GM18526 (cell line): ENCODE measurements around the gene ZBTB9.

Experiments used
- POLR2A ChIP-seq: IDR thresholded peaks from 3 replicates; pipeline ENCODE4 v1.6.1; 2011; ENCODE audit not compliant: insufficient read length; ENCODE audit errors: extremely low read depth

ZBTB9 gene

GRCh38 chr6:33438978-33439594, 15.3 kb upstream of the ZBTB9 start:
- no peak for TF ChIP-seq POLR2A

DNA sequence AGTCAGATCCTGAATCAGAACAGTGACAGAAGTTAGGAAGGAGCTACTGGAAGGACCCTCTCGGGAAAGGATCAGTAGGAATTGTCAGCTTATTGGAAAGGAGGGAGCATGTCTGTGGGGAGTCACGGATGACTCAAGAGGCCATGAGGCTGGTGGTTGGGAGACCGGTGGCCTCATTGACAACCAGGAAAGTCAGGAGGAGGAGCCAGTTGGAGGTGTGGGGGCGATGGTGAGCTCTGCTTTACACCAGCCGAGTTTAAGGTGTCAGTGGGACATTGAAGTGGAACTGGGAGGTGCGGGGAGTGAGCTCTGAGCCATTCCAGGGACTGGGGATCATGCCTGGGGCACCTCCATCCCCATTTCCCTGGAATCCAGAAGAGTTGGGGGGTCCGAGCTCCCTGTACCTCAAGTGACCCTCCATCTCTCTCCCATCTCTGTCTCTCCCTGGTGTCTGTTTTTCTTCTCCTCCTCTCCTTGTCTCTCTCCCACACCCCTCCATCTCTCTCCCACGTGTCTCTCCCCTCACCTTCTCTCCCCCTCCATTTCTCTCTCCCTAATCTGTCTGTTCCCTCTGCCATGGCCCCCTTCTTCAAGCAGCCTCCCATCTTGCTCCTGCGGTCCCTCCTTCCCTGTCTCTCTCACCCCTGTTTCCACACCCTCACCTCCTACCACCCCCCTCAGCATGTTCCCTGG, 14.3 kb upstream of the ZBTB9 start:
- TF ChIP-seq POLR2A: no peak

GRCh38 chr6:33440649-33441309, 13.6 kb upstream of the ZBTB9 start:
- TF ChIP-seq POLR2A: no peak

- no peak for TF ChIP-seq POLR2A
Observed at GRCh38 chr6:33441457-33441856, 12.9 kb upstream of the ZBTB9 start.

DNA sequence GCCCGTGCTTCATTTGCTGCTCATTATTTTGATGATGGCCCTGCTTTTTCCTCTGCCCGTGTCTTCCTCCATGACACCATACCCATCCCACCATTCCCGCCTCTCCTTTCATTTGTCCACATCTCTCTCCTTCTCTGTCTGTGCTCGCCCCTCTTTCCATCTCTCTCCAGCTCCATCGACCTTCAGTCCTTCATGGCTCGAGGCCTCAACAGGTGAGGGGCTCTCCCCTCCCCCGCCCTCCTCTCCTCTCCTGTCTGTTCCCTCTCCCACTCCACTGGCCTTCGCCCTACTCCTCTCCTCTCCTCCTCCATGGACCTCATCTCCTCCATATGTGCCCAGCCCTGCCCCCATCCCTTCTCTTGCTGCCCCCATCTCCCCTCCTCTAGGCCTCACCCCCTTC, 12.1 kb upstream of the ZBTB9 start:
- TF ChIP-seq POLR2A: no peak

DNA sequence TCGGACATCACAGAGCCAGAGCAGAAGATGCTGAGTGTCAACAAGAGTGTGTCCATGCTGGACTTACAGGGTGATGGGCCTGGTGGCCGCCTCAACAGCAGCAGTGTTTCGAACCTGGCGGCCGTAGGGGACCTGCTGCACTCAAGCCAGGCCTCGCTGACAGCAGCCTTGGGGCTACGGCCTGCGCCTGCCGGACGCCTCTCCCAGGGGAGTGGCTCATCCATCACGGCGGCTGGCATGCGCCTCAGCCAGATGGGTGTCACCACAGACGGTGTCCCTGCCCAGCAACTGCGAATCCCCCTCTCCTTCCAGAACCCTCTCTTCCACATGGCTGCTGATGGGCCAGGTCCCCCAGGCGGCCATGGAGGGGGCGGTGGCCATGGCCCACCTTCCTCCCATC, 11.4 kb upstream of the ZBTB9 start:
- no peak for TF ChIP-seq POLR2A

DNA sequence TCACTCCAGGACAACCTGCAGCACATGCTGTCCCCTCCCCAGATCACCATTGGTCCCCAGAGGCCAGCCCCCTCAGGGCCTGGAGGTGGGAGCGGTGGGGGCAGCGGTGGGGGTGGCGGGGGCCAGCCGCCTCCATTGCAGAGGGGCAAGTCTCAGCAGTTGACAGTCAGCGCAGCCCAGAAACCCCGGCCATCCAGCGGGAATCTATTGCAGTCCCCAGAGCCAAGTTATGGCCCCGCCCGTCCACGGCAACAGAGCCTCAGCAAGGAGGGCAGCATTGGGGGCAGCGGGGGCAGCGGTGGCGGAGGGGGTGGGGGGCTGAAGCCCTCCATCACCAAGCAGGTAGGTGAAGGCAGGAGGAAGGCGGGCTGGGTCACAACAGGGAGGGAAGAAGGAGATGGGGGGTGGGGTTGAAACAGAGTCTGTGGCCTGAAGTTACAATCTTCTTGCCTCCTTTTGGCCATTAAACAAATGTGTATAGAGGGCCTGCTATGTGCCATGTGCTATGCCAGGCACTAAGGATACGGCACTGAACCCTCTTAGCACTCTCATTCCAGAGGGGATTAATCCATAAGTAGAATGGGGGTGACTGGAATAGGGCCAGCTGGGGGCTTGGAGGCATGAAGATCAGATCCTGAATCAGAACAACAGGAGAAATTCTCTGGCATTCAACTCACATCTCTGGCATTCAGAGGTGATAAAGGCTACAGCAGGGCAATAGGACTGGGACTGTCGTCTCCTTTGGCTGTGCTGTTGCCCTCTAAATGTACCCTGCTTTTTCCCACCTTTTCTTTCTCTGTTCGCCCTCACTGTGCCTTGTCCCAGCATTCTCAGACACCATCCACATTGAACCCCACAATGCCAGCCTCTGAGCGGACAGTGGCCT, 10.5 kb upstream of the ZBTB9 start:
- no peak for TF ChIP-seq POLR2A

DNA sequence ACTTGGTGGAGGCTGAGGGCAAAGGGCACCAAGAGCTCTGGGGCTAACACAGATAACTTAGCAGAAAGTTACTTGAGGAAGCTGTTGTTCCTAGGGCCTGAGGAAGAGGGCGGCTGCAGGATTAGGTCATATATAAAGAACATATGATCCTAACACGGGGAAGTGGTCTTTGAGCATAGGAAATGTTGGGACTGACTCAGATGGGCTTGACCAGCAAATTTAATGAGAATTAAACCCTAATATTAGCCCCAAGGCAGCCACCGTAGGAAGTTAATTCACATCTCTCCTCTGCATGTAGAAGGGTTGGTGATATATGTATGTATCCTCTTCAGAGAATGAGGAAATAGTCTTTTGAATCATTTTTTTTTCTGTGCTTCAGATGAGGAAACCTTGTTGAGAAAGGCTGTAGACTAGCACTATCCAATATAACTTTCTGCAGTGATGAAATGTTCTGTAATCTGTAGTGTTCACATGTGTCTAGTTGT, 9.2 kb upstream of the ZBTB9 start:
- TF ChIP-seq POLR2A: no peak

GRCh38 chr6:33446356-33446755, 8.0 kb upstream of the ZBTB9 start:
- no peak for TF ChIP-seq POLR2A

- no peak for TF ChIP-seq POLR2A
Observed at GRCh38 chr6:33450434-33450833, 3.9 kb upstream of the ZBTB9 start.

GRCh38 chr6:33451606-33452005, 2.8 kb upstream of the ZBTB9 start:
- no peak for TF ChIP-seq POLR2A

- no peak for TF ChIP-seq POLR2A
Observed at GRCh38 chr6:33452496-33452895, 1.9 kb upstream of the ZBTB9 start.

DNA sequence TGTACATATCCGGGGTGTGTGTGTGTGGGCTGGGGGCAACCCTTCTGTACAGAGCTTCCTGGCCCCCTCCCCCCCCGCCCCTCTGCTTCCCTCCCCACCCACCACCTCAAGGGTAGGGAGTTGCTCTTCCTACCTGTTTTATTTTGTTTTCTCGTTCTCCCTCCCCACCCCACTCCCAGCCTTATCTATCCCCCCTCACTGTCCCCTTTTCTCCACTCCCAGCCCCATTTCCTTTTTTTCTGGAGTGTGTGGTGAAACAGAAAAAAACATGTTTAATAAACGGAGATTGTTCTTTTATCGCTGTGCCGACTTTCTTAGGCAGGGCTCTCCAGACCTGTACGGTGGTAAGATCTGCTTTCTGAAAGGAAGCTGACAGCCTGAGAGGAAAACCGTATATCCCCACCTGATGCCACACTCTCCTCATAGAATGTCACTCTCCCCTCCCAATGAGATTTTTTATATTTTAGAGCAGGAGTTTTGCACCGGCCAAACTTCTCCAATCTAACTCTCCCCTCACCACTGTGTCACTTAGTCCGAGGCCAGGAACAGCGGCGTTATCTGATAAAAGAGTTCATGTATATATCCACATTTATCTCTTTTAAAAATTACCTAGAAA, 875 bp upstream of the ZBTB9 start:
- TF ChIP-seq POLR2A: no peak

- TF ChIP-seq POLR2A: no peak
Observed at GRCh38 chr6:33455051-33455450, 675 bp downstream of the ZBTB9 start.

- no peak for TF ChIP-seq POLR2A
Observed at GRCh38 chr6:33456156-33456555, 1.8 kb downstream of the ZBTB9 start.

DNA sequence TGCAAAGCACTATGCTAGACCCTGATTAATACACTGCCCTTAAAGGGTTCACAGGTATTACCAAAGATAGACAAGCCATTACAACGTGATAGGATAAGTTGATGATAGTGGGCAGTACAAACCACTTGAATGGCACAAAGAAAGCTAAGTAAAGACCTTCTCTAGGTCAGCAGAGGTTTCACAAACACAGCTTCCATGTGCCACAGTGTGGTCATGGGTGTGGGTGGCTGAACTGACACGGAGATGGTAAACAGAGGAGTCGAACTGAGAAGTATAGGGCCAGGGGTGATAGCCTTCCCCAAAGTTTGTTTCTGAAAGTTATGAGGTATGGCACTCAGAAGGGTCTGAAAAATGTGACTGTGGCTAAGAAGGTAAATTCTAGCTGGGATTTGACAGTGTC, 4.3 kb downstream of the ZBTB9 start:
- no peak for TF ChIP-seq POLR2A

- no peak for TF ChIP-seq POLR2A
Observed at GRCh38 chr6:33459226-33459625, 4.8 kb downstream of the ZBTB9 start.
